Activated CD4-positive, alpha-beta T cell treated with anti-CD3 and anti-CD28 coated beads for 1 hour (primary cell): ENCODE measurements around the gene MKI67.
A peak's percentile ranks its signal among the peaks of the same experiment; 100 is the strongest.

Source experiments
- DNase-seq: peaks from one replicate; pipeline ENCODE4 v3.0.0-alpha.2; 2020

The MKI67 gene

DNA sequence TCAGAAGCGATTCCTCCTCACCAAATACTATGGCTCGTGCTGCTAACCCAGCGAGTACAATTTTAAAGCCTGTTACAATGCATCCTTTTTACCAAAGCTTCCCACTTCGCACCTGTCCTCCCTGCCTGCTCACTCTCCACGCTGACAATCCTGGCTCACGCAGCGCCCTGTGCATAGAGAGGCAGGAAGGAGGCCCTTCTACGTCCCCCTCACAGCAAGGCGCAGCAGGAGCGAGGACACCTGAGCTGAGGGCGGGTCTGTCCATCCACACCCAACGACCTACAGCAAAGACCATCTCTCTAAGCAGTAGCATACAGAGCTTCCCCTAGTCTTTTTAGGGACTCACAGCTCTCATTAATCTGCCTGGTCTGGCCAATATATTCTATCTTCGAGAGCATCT, 46.0 kb downstream of the MKI67 start:
- no peak for DNase-seq

- no peak for DNase-seq
These were observed 47.9 kb downstream of the MKI67 start for GRCh38 chr10:128078136-128078969.

DNA sequence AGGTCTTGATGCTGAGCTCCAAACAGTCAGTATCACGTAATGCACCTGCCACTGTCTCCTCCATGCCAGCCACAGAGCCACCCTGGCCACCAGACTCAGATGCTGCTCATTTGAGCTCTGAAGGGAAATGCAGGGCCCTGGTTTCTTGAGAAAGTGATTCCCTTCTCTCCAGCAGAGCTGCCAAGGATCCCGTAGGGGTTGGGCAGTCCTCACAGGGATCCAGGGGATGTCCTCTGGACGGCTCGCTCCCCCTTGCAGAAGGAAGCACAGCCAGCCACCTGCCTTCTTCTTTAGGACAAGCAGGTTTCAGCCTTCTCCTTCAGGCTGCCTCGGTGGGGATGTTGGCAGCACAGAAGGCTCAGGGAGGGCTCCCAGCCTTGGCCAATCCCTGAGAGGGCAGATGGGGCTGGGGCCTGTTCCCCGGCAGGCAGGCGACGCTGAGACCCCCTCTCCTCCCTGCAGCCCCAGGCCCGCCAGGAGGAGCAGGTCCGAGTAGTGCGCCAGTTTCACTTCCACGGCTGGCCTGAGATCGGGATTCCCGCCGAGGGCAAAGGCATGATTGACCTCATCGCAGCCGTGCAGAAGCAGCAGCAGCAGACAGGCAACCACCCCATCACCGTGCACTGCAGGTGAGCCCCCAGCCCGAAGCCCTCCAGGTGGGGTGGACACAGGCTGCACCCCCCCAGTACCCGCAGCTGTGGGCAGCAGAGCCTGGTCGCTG, 48.9 kb downstream of the MKI67 start:
- DNase-seq, result no peak

- DNase-seq, result no peak
These were observed 51.6 kb downstream of the MKI67 start for GRCh38 chr10:128074589-128074988.

DNA sequence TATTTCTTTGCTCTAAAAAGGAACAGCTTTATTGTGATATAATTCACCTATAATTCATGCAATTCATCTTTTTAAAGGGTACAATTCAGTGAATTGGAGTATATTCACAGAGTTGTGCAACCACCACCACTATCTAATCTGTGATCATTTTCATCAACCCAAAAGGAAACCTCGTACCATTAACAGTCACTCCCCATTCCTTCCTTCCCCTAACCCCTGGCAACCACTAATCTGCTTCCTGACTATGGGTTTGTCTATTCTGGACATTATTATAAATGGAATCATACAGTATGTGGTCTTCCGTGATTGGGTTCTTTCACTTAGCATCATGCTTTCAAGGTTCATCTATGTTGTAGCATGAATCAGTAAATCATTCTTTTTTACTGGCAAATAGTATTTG, 52.3 kb downstream of the MKI67 start:
- DNase-seq, result no peak

DNA sequence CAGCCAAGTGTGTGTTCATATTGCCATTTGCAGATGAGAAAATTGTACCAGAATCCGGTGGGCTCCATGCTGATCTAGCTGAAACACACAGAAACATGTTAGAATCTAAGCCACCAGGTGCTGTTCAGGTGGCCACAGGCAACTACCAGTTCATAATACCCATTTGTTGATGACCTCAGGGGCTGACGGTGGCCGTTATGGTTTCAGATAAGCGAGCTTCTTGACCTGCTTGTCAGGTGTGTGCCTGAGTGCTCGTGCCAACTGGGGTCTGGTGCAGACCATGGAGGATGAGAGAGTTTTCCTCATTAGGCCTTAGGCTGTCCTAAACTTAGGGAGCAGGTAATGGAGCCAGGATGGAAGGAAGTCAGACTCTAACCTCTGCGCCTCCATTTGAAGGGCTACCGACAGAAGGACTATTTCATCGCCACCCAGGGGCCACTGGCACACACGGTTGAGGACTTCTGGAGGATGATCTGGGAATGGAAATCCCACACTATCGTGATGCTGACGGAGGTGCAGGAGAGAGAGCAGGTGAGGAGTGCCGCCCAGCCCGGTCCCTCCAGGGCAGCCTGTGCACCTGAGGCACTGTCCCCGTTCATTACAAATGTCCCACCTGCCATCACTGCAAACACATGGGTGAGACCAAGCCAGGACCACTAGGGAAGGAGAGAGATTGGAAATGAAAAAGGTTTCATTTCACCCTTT, 53.1 kb downstream of the MKI67 start:
- DNase-seq, result no peak

DNA sequence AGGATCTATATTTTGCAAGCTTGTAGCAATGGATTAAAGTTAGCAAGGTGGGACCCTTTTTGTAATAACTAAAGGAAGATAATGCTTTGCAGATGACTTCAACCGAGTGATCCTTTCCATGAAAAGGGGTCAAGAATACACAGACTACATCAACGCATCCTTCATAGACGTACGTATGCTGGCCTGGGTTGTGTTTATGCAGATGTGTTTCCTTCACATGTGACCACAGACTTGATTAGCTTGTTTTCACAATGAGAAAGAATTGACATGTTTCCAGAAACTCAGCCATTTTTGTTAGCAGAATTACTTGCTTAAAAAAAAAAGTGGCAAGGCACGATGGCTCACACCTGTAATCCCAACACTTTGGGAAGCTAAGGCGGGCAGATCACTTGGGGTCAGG, 54.2 kb downstream of the MKI67 start:
- DNase-seq, result no peak

GRCh38 chr10:128071417-128071782, 54.8 kb downstream of the MKI67 start:
- DNase-seq, result no peak

DNA sequence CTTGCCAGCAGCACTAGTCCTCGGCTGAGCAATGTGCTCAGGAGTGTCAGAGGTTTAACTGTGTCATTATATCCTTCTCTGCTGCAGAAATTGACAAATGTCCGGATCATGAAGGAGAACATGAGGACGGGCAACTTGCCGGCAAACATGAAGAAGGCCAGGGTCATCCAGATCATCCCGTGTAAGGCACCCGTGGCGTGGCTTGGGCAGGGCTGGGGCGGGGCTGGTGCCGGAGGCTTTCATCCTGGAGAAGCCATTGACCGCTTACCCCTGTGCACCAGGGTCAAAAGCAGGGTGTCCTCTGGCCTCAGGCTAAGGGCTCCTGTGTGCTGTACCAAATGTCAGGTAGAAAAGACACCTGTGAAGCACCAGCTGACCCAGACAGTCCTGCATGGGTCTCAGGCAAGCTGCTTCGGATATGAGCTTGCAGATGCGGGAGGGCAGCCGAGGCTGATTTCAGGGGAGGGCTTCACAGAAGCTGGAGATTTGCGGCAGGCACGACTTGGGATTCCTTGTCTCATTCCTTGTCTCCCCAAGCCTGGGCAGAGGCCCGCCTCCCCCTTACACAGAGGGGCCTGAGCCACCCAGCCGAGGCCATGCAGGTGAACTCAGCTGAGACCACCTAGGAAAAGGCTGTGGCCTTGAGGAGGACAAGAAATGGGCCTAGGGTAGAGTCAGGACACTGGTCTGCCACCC, 55.4 kb downstream of the MKI67 start:
- no peak for DNase-seq

GRCh38 chr10:128070161-128070560, 56.1 kb downstream of the MKI67 start:
- no peak for DNase-seq

- peak; percentile 71 for DNase-seq
These were observed 56.7 kb downstream of the MKI67 start for GRCh38 chr10:128069351-128070051.

GRCh38 chr10:128068398-128069285, 57.6 kb downstream of the MKI67 start:
- no peak for DNase-seq

DNA sequence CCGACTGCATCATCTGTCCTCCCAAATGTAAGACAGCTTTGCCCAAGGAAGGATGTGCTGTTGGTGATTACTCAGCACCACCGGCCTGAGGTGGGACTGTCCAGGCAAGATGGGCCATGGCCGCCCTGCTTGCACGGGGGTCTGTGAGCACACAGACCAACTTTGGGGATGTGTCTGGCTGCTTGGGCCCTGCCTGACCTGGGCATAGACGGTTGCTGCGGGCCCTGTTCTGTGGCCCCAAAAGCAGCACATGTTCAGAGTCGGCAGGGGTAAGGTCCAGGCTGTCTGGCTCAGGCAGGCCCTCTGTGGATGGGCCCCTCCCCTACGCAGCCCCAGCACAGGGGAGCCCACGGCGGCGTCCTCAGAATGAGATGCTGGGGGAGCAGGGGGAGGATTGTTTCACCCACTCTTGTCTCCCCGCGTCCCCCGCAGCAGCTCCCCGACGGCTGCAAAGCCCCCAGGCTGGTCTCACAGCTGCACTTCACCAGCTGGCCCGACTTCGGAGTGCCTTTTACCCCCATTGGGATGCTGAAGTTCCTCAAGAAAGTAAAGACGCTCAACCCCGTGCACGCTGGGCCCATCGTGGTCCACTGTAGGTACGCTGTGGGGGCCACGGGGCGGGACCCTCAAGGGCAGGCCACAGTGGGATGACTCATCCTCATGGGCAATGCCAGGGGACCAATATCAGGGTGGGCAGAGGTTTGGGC, 58.4 kb downstream of the MKI67 start:
- DNase-seq, result no peak

GRCh38 chr10:128066870-128067382, 59.3 kb downstream of the MKI67 start:
- no peak for DNase-seq

GRCh38 chr10:128065881-128066534, 60.2 kb downstream of the MKI67 start:
- DNase-seq, result no peak

GRCh38 chr10:128064970-128065580, 61.1 kb downstream of the MKI67 start:
- DNase-seq, result no peak

DNA sequence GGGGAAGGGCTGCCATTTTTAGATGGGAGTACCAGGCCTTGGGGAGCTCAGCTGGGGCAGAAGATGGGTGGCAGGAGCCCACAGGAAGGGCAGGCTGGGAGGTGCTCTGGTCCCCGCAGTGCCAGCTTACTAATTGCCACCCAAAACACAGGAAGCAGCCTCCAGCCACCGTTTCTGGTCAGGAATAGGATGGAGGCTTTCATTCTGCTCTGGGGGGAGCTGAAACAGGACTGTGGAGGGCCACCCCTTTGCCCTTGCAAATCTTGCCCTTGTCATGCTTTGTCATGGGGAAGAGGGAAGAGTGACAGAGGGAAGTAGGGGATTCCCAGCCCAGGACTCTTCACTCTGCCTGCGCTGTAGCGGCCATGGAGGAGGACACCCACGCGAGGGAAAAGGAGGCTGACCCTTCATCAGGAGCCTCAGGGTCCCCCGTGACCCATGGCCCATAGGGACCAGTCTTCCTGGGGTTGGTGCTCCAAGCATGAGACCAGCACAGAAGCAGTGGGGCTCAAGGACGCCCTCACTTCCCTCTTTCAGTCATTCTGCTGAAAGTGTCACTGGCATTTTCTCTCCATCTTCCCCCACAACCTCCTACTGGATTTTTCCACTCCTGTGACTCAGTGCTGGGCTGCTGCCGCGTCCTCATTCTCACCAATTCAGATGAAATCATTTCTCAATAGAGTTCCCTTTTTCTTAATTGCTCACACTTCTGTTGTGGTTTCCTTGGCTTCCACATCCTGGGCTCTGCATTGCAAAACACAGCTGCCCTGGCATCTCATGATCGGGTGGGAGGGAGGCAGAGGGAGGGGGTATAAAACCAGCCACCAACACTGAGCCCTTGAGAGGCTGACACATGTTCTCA, 61.9 kb downstream of the MKI67 start:
- DNase-seq, result peak; percentile 43

DNA sequence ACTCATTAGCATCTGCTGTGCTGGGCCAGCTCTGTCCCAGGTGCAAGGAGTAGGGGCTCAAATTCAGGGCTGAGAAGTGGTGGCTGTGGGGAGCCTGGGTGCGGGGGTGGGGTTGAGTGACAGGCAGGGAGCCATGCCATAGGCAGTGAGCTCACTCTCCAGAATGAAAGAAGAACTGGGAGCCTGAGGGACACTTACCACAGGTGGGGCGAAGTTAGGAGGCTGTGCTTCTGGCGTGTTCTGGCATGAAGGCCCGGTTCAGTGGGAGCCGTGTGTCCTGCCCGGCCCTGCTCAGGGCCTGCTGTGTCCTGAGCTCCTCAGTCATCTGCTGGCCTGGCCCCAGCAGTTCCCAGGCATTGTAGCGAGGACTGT, 62.5 kb downstream of the MKI67 start:
- DNase-seq, result no peak
